ENCODE data around the gene STK38L.

- no peak for TF ChIP-seq CTCF (conservative IDR thresholded peaks at IDR 0.05 in 1 of 2, IDR thresholded peaks at IDR 0.05 in 1 of 2; ENCODE audit: low read depth in 1 of 2, low read length in 2 of 2)
- TF ChIP-seq EZH2 (IDR thresholded peaks at IDR 0.05; ENCODE audit: low read length, missing control alignments): no peak
Observed at GRCh38 chr12:27344760-27345159, 100.7 kb downstream of the STK38L start.

Measured in fibroblast of lung (primary cell).